Adrenal gland (tissue), 12 donors: Measurements from ENCODE around the gene SERPING1. TPM values are rescaled to one million over a fixed set of nuclear protein-coding genes. Genes with fewer than 3 reads are reported as not detected.

Experiments
- DNase-seq, 7 donors: peaks; one replicate each; pipeline ENCODE4 v3.0.0-alpha.2; 2019 to 2020
- H3K27ac ChIP-seq, 5 donors: fragments of 200-600 bp; sonication (generic) in 4 of 5; 1 replicate in 3 of 5; 2 replicates in 2 of 5; pipeline versions ENCODE4 v1.5.1 to v1.8.0; 2016 to 2020; ENCODE audit warnings: mild to moderate bottlenecking in 1 of 5
- H3K27me3 ChIP-seq: fragments of 200-600 bp; 2 replicates; pipeline ENCODE4 v1.8.0; 2021
- H3K36me3 ChIP-seq, 2 donors: fragments of 200-600 bp; replicated peaks in 1 of 2; 1 replicate in 1 of 2; 2 replicates in 1 of 2; pipeline versions ENCODE4 v1.5.1 to v1.8.0; 2018 to 2022
- H3K4me1 ChIP-seq, 2 donors: fragments of 200-600 bp; replicated peaks in 1 of 2; 1 replicate in 1 of 2; 2 replicates in 1 of 2; pipeline versions ENCODE4 v1.5.1 to v1.8.0; 2018 to 2021
- H3K4me3 ChIP-seq, 4 donors: fragments of 200-600 bp; sonication (generic) in 3 of 4; one replicate each; pipeline ENCODE4 v1.5.1; 2016 to 2018
- H3K9me3 ChIP-seq, 3 donors: fragments of 200-600 bp; sonication (generic) in 1 of 3; replicated peaks in 1 of 3; 1 replicate in 2 of 3; 2 replicates in 1 of 3; pipeline versions ENCODE4 v1.5.1 to v1.8.0; 2016 to 2021
- CTCF ChIP-seq, 6 experiments: fragments of 450-650 bp in 4 of 6; fragments of 200-600 bp in 2 of 6; sonication (generic) in 1 of 6; IDR thresholded peaks; 1 replicate in 5 of 6; 2 replicates in 1 of 6; pipeline versions ENCODE4 v1.5.1 to v1.8.0; 2016 to 2021; ENCODE audit warnings: antibody characterized with exemption in 6 of 6, mild to moderate bottlenecking in 2 of 6, moderate library complexity in 1 of 6
- POLR2A ChIP-seq, 2 donors: fragments of 450-650 bp; IDR thresholded peaks; one replicate each; pipeline ENCODE4 v1.6.1; 2017; ENCODE audit warnings: antibody characterized with exemption in 2 of 2, mild to moderate bottlenecking in 2 of 2, moderate library complexity in 1 of 2
- WGBS, 4 donors: extraction: QIAGEN DNeasy Blood & Tissue Kit in 2 of 4; methylation state at CpG; one replicate each; pipeline versions ENCODE4 v1.1.5 to v1.1.7; 2013 to 2017; 5-methylcytosine and 5-hydroxymethylcytosine counted together
- intact Hi-C, 2 donors: fragments of 100-400 bp; cut with DNase I; formaldehyde crosslinking; loops; one replicate each; pipeline versions ENCODE4 v1.14.1 to v1.15.0; 2022 to 2023
- polyA plus RNA-seq, 3 donors: library from polyadenylated mRNA; stranded (reverse); fragments of 200-250 nt in 2 of 3; fragments of 350-450 nt in 1 of 3; fragmentation: Illumina TruSeq in 1 of 3; extraction: RNeasy Lipid Tissue Mini Kit (QIAGEN cat#74804) in 1 of 3; gene quantifications; one replicate each; pipeline ENCODE4 v1.2.3, GENCODE V29; 2013 to 2014
- total RNA-seq, 9 donors: library from RNA; depleted of rRNA in 4 of 9; stranded (reverse); fragments of >200 nt in 4 of 9; fragments of 120-200 nt in 1 of 9; fragmentation: NEBNext Ultra II Directional in 1 of 9; extraction: Animal tissue kit (Norgen Biotek cat#: 25700) in 1 of 9; gene quantifications; one replicate each; pipeline versions ENCODE4 v1.1.0 to v1.2.4, GENCODE V29; 2013 to 2023
- donor health status: healthy with polysubstance abuse.
- donor health status: Bipolar disorder and iron deficiency.
- donor health status: DM: yes; HTN: yes; CAD: no.
- donor health status: DM: no; HTN: no; CAD: no.
- donor health status: DM: no; HTN: no; CAD: no.
- donor health status: DM: yes; HTN: yes; CAD: no.

SERPING1 gene
- total and polyA plus RNA-seq, 12 donors, result 7.0 to 423 (median 163) TPM

- H3K9me3 ChIP-seq, result no peaks in the 10 kb centered on the region
- TF ChIP-seq CTCF (IDR thresholded peaks at IDR 0.05) (no peak), POLR2A (IDR thresholded peaks at IDR 0.05) (no peak)
- WGBS, 4 donors, result 44 to 64% (median 56%) methylated on average over 5 of the region's 5 CpGs
- no peaks in the 10 kb centered on the region for H3K36me3 ChIP-seq
- H3K27ac ChIP-seq, result peak overlapping the region in 1 of 5 donors; percentile 10
- no peak overlapping the region for H3K4me3 ChIP-seq
- no peaks in the 10 kb centered on the region for H3K27me3 ChIP-seq
- no peak for DNase-seq
- intact Hi-C loops, result loop anchor here in 1 of 2 donors (10.0 kb wide), 1 partner anchor 48 kb away; the partner anchor contains the start of gene YPEL4
- H3K4me1 ChIP-seq, result no peaks in the 10 kb centered on the region
These were observed 1.1 kb upstream of the SERPING1 start for GRCh38 chr11:57596266-57596885.

GRCh38 chr11:57597916-57598830 lies 688 bp downstream of the SERPING1 start:
- Histone ChIP-seq H3K36me3 (no peaks in the 10 kb centered on the region), H3K27ac (peak overlapping the region in 4 of 5 donors; percentile 51 to 94 (median 66)), H3K4me1 (no peaks in the 10 kb centered on the region), H3K4me3 (peak overlapping the region in 3 of 4 donors; percentile 14 to 64 (median 56)), H3K27me3 (no peaks in the 10 kb centered on the region), H3K9me3 (no peaks in the 10 kb centered on the region)
- no peak for TF ChIP-seq CTCF (IDR thresholded peaks at IDR 0.05)
- TF ChIP-seq POLR2A (IDR thresholded peaks at IDR 0.05), result no peak
- peak; percentile 38 to 72 (median 52) for DNase-seq
- 7 to 11% (median 9%) methylated on average over 22 to 33 of the region's 33 CpGs for WGBS, 4 donors
- intact Hi-C loops, result loop anchor here in 1 of 2 donors (10.0 kb wide), 1 partner anchor 47 kb away; the partner anchor contains the start of gene YPEL4

- Histone ChIP-seq H3K4me3 (peak overlapping the region in 1 of 4 donors; percentile 64), H3K36me3 (no peaks in the 10 kb centered on the region), H3K4me1 (no peaks in the 10 kb centered on the region), H3K27ac (peak overlapping the region in 2 of 5 donors; percentile 78 to 94), H3K27me3 (no peaks in the 10 kb centered on the region), H3K9me3 (no peaks in the 10 kb centered on the region)
- no peak for DNase-seq
- TF ChIP-seq POLR2A (IDR thresholded peaks at IDR 0.05) (no peak), CTCF (IDR thresholded peaks at IDR 0.05) (no peak)
- 59 to 66% (median 62%) methylated on average over 5 of the region's 5 CpGs for WGBS, 4 donors
- intact Hi-C loops, result loop anchor here in 1 of 2 donors (10.0 kb wide), 1 partner anchor 46 kb away; the partner anchor contains the start of gene YPEL4
These were observed 1.3 kb downstream of the SERPING1 start for GRCh38 chr11:57598831-57599155.

- TF ChIP-seq CTCF (IDR thresholded peaks at IDR 0.05) (no peak), POLR2A (IDR thresholded peaks at IDR 0.05) (no peak)
- H3K36me3 ChIP-seq, result no peaks in the 10 kb centered on the region
- H3K4me3 ChIP-seq, result peak overlapping the region in 1 of 4 donors; percentile 64
- H3K27me3 ChIP-seq, result no peaks in the 10 kb centered on the region
- no peaks in the 10 kb centered on the region for H3K9me3 ChIP-seq
- H3K27ac ChIP-seq, result peak overlapping the region in 2 of 5 donors; percentile 78 to 94
- no peaks in the 10 kb centered on the region for H3K4me1 ChIP-seq
- 18 to 88% (median 53%) methylated on average over 2 of the region's 2 CpGs for WGBS, 4 donors
- DNase-seq, result no peak
- intact Hi-C loops, result loop anchor here in 1 of 2 donors (10.0 kb wide), 1 partner anchor 45 kb away; the partner anchor contains the start of gene YPEL4
These were observed 1.9 kb downstream of the SERPING1 start for GRCh38 chr11:57599381-57599780.
